GM12892 (cell line): ENCODE measurements around the gene XRCC1.

Source experiments
- POLR2A ChIP-seq: IDR thresholded peaks from 2 replicates; pipeline ENCODE4 v1.6.1; 2011; ENCODE audit warnings: low read depth, low read length, control low read depth
- POLR2AphosphoS5 ChIP-seq: IDR thresholded peaks from 2 replicates; pipeline ENCODE4 v1.6.1; 2011; ENCODE audit warnings: low read depth, low read length, control low read depth
- TAF1 ChIP-seq: IDR thresholded peaks from 2 replicates; pipeline ENCODE4 v1.6.1; 2011; ENCODE audit warnings: low read depth, mild to moderate bottlenecking, control low read depth, low read length, borderline replicate concordance

- TF ChIP-seq POLR2A (peak; percentile 29; the same call in 1 of the 2 replicates), TAF1 (no peak), POLR2AphosphoS5 (no peak)
These were observed 42.3 kb downstream of the XRCC1 start, which contains the start of gene ZNF575 for GRCh38 chr19:43532962-43533545.
